Activated CD8-positive, alpha-beta memory T cell treated with anti-CD3 and anti-CD28 coated beads, Interleukin-2, amount 10 ng/mL, durations not matched to agents 7 days and 5 days (primary cell): ENCODE measurements around the gene PPHLN1. TPM values are rescaled to one million over a fixed set of nuclear protein-coding genes. Genes with fewer than 3 reads are reported as not detected.
A peak's percentile ranks its signal among the peaks of the same experiment; 100 is the strongest.

Source experiments
- ATAC-seq: fragments of 150-1000 bp; cut with Tn5 transposase; one replicate; pipeline ENCODE4 v1.10.0; 2021; ENCODE audit warnings: moderate library complexity
- CTCF ChIA-PET: fragments of 350-600 bp; sonication (Branson Sonifier 250); formaldehyde crosslinking; loops from one replicate; lab custom pipeline; 2021; ENCODE audit warnings: antibody characterized with exemption; lab: Charles Lee
- DNase-seq: peaks from one replicate; pipeline ENCODE4 v3.0.0-alpha.2; 2020
- H3K27ac Mint-ChIP-seq: one replicate; pipeline ENCODE4 v1.8.0; 2021; ENCODE audit warnings: mild to moderate bottlenecking, mixed read lengths
- H3K27me3 Mint-ChIP-seq: one replicate; pipeline ENCODE4 v1.8.0; 2021; ENCODE audit warnings: mixed read lengths
- H3K36me3 Mint-ChIP-seq: one replicate; pipeline ENCODE4 v1.8.0; 2021; ENCODE audit warnings: mild to moderate bottlenecking, mixed read lengths
- H3K4me1 Mint-ChIP-seq: one replicate; pipeline ENCODE4 v1.8.0; 2021; ENCODE audit warnings: mixed read lengths
- H3K4me3 Mint-ChIP-seq: one replicate; pipeline ENCODE4 v1.8.0; 2021; ENCODE audit warnings: mild to moderate bottlenecking, moderate library complexity, mixed read lengths
- H3K9me3 Mint-ChIP-seq: one replicate; pipeline ENCODE4 v1.8.0; 2022; ENCODE audit warnings: low read depth, mixed read lengths
- total RNA-seq, 2 experiments: library from RNA; stranded (reverse); gene quantifications; one replicate each; pipeline ENCODE4 v1.2.3, GENCODE V29; 2021

Gene PPHLN1
- 10 to 100 TPM; 84.1 to 86.1 TPM for total RNA-seq

- DNase-seq: peak; percentile 88
- ATAC-seq: peak; percentile 96
- CTCF ChIA-PET: no interaction called here
- Mint-ChIP-seq H3K9me3 (no peaks in the 10 kb centered on the region), H3K4me3 (peak within 1 kb of the TSS; percentile 98), H3K4me1 (peaks cover 45% of the 10 kb centered on the region), H3K36me3 (peaks cover 17% of the 10 kb centered on the region), H3K27me3 (no peaks in the 10 kb centered on the region), H3K27ac (peak within 1 kb of the TSS; percentile 95)
These were observed at the start of gene PPHLN1, which contains the start of gene ZCRB1 for GRCh38 chr12:42325653-42326474. Gene PPHLN1 (plus strand): TSS chr12:42326167. CDS start chr12:42335903, 9,736 bp downstream. Gene ZCRB1 (minus strand): TSS chr12:42326094. CDS start chr12:42324102, 1,992 bp downstream.

- Mint-ChIP-seq H3K36me3 (peaks cover 1% of the 10 kb centered on the region), H3K4me1 (no peaks in the 10 kb centered on the region), H3K27me3 (peaks cover 16% of the 10 kb centered on the region), H3K4me3 (no peak overlapping the region), H3K27ac (no peak overlapping the region), H3K9me3 (peaks cover 1% of the 10 kb centered on the region)
- no peak for ATAC-seq
- DNase-seq: no peak
- CTCF ChIA-PET: no interaction called here
These were observed 48.4 kb upstream of the PPHLN1 start for GRCh38 chr12:42277396-42278127.

GRCh38 chr12:42278128-42278510 lies 47.8 kb upstream of the PPHLN1 start:
- H3K36me3 Mint-ChIP-seq: no peaks in the 10 kb centered on the region
- no peaks in the 10 kb centered on the region for H3K9me3 Mint-ChIP-seq
- H3K4me3 Mint-ChIP-seq: no peak overlapping the region
- peaks cover 16% of the 10 kb centered on the region for H3K27me3 Mint-ChIP-seq
- CTCF ChIA-PET: no interaction called here
- no peaks in the 10 kb centered on the region for H3K4me1 Mint-ChIP-seq
- H3K27ac Mint-ChIP-seq: no peak overlapping the region
- ATAC-seq (no peak), DNase-seq (no peak)

GRCh38 chr12:42281278-42281677 lies 44.7 kb upstream of the PPHLN1 start:
- H3K4me3 Mint-ChIP-seq: no peak overlapping the region
- peaks cover 18% of the 10 kb centered on the region for H3K27me3 Mint-ChIP-seq
- no peaks in the 10 kb centered on the region for H3K9me3 Mint-ChIP-seq
- CTCF ChIA-PET: interaction anchor here (1.0 to 1.5 kb wide), 2 partner anchors 14 to 15 kb away, joined by 3 read pairs; no protein-coding TSS in a partner anchor
- no peak for DNase-seq
- H3K36me3 Mint-ChIP-seq: no peaks in the 10 kb centered on the region
- peaks cover 5% of the 10 kb centered on the region for H3K4me1 Mint-ChIP-seq
- ATAC-seq: no peak
- H3K27ac Mint-ChIP-seq: no peak overlapping the region

GRCh38 chr12:42281844-42282243 lies 44.1 kb upstream of the PPHLN1 start:
- DNase-seq (no peak), ATAC-seq (no peak)
- Mint-ChIP-seq H3K27ac (no peak overlapping the region), H3K9me3 (no peaks in the 10 kb centered on the region), H3K4me1 (peaks cover 5% of the 10 kb centered on the region), H3K27me3 (peaks cover 18% of the 10 kb centered on the region), H3K36me3 (no peaks in the 10 kb centered on the region), H3K4me3 (no peak overlapping the region)
- CTCF ChIA-PET: interaction anchor here (1.0 to 1.5 kb wide), 2 partner anchors 13 to 14 kb away, joined by 3 read pairs; no protein-coding TSS in a partner anchor

GRCh38 chr12:42282294-42282693 lies 43.7 kb upstream of the PPHLN1 start:
- no peak for DNase-seq
- Mint-ChIP-seq H3K9me3 (no peaks in the 10 kb centered on the region), H3K36me3 (no peaks in the 10 kb centered on the region), H3K27me3 (peaks cover 16% of the 10 kb centered on the region), H3K4me3 (no peak overlapping the region), H3K4me1 (peaks cover 5% of the 10 kb centered on the region), H3K27ac (no peak overlapping the region)
- no peak for ATAC-seq
- CTCF ChIA-PET: interaction anchor here (1.0 to 1.5 kb wide), 2 partner anchors 13 to 14 kb away, joined by 3 read pairs; no protein-coding TSS in a partner anchor

GRCh38 chr12:42283739-42284138 lies 42.2 kb upstream of the PPHLN1 start:
- Mint-ChIP-seq H3K4me3 (no peak overlapping the region), H3K4me1 (peaks cover 5% of the 10 kb centered on the region), H3K27me3 (peaks cover 10% of the 10 kb centered on the region), H3K36me3 (no peaks in the 10 kb centered on the region), H3K27ac (no peak overlapping the region), H3K9me3 (no peaks in the 10 kb centered on the region)
- CTCF ChIA-PET: no interaction called here
- DNase-seq: no peak
- no peak for ATAC-seq

GRCh38 chr12:42284157-42284556 lies 41.8 kb upstream of the PPHLN1 start:
- ATAC-seq (no peak), DNase-seq (no peak)
- H3K27me3 Mint-ChIP-seq: peaks cover 10% of the 10 kb centered on the region
- CTCF ChIA-PET: interaction anchor here (0.6 to 1.3 kb wide), 2 partner anchors 12 to 31 kb away, joined by 4 to 8 read pairs; no protein-coding TSS in a partner anchor
- no peaks in the 10 kb centered on the region for H3K9me3 Mint-ChIP-seq
- H3K4me3 Mint-ChIP-seq: no peak overlapping the region
- peaks cover 5% of the 10 kb centered on the region for H3K4me1 Mint-ChIP-seq
- H3K27ac Mint-ChIP-seq: no peak overlapping the region
- no peaks in the 10 kb centered on the region for H3K36me3 Mint-ChIP-seq

- ATAC-seq: no peak
These were observed 41.1 kb upstream of the PPHLN1 start for GRCh38 chr12:42284876-42285275.

GRCh38 chr12:42285431-42285830 lies 40.5 kb upstream of the PPHLN1 start:
- peaks cover 5% of the 10 kb centered on the region for H3K4me1 Mint-ChIP-seq
- CTCF ChIA-PET: interaction anchor here (1.3 kb wide), 1 partner anchor 11 kb away, joined by 8 read pairs; no protein-coding TSS in a partner anchor
- H3K4me3 Mint-ChIP-seq: no peak overlapping the region
- no peak for DNase-seq
- ATAC-seq: no peak
- H3K27me3 Mint-ChIP-seq: peaks cover 10% of the 10 kb centered on the region
- no peaks in the 10 kb centered on the region for H3K36me3 Mint-ChIP-seq
- H3K27ac Mint-ChIP-seq: no peak overlapping the region
- H3K9me3 Mint-ChIP-seq: no peaks in the 10 kb centered on the region

More at GRCh38 chr12:42284876-42285275, 41.1 kb upstream of the PPHLN1 start:
- H3K36me3 Mint-ChIP-seq: no peaks in the 10 kb centered on the region
- H3K4me1 Mint-ChIP-seq: peaks cover 5% of the 10 kb centered on the region
- CTCF ChIA-PET: interaction anchor here (0.6 to 1.3 kb wide), 2 partner anchors 11 to 31 kb away, joined by 4 to 8 read pairs; no protein-coding TSS in a partner anchor
- no peaks in the 10 kb centered on the region for H3K9me3 Mint-ChIP-seq
- H3K27ac Mint-ChIP-seq: no peak overlapping the region
- H3K27me3 Mint-ChIP-seq: peaks cover 10% of the 10 kb centered on the region
- no peak overlapping the region for H3K4me3 Mint-ChIP-seq
- no peak for DNase-seq

- H3K4me3 Mint-ChIP-seq: no peak overlapping the region
- H3K27me3 Mint-ChIP-seq: peaks cover 18% of the 10 kb centered on the region
- ATAC-seq (no peak), DNase-seq (no peak)
- no peaks in the 10 kb centered on the region for H3K36me3 Mint-ChIP-seq
- H3K4me1 Mint-ChIP-seq: peaks cover 5% of the 10 kb centered on the region
- CTCF ChIA-PET: no interaction called here
- no peak overlapping the region for H3K27ac Mint-ChIP-seq
- H3K9me3 Mint-ChIP-seq: no peaks in the 10 kb centered on the region
These were observed 39.2 kb upstream of the PPHLN1 start for GRCh38 chr12:42286741-42287140.

- no peaks in the 10 kb centered on the region for H3K36me3 Mint-ChIP-seq
These were observed 37.4 kb upstream of the PPHLN1 start for GRCh38 chr12:42288544-42288943.

GRCh38 chr12:42291680-42292079 lies 34.3 kb upstream of the PPHLN1 start:
- no peaks in the 10 kb centered on the region for H3K9me3 Mint-ChIP-seq
- CTCF ChIA-PET: no interaction called here
- ATAC-seq: no peak

More at GRCh38 chr12:42288544-42288943, 37.4 kb upstream of the PPHLN1 start:
- ATAC-seq (no peak), DNase-seq (no peak)
- Mint-ChIP-seq H3K27me3 (peaks cover 11% of the 10 kb centered on the region), H3K4me1 (peaks cover 5% of the 10 kb centered on the region), H3K9me3 (no peaks in the 10 kb centered on the region), H3K4me3 (no peak overlapping the region), H3K27ac (no peak overlapping the region)
- CTCF ChIA-PET: no interaction called here

More at GRCh38 chr12:42291680-42292079, 34.3 kb upstream of the PPHLN1 start:
- no peak overlapping the region for H3K4me3 Mint-ChIP-seq
- no peak overlapping the region for H3K27ac Mint-ChIP-seq
- DNase-seq: no peak
- H3K4me1 Mint-ChIP-seq: no peaks in the 10 kb centered on the region
- no peaks in the 10 kb centered on the region for H3K36me3 Mint-ChIP-seq
- peaks cover 9% of the 10 kb centered on the region for H3K27me3 Mint-ChIP-seq
